ENCODE measurements around the gene NGFR. TPM values are rescaled to one million over a fixed set of nuclear protein-coding genes. Genes with fewer than 3 reads are reported as not detected.

Gene NGFR
- polyA plus RNA-seq, 3 donors, result 2.6 to 8.2 (median 5.4) TPM

GRCh38 chr17:49557312-49558024, 62.4 kb downstream of the NGFR start:
- DNase-seq, result peak; percentile 30

Other genes starting within 250 kb of the NGFR start
- gene ZNF652, start 133.0 kb upstream of the NGFR start, polyA plus RNA-seq (ENCODE audit: insufficient read length in 3 of 3), result 10 to 100 TPM; 24.1 to 32.7 (median 29.8) TPM
- 100 to 1,000 TPM; 231 to 273 (median 243) TPM for gene PHB1, start 80.4 kb upstream of the NGFR start, polyA plus RNA-seq (ENCODE audit: insufficient read length in 3 of 3)
- 1 to 10 TPM in 2 of 3 donors, under 1 TPM in 1; 0.87 to 1.2 (median 1.2) TPM for gene NXPH3, start 80.6 kb downstream of the NGFR start, polyA plus RNA-seq (ENCODE audit: insufficient read length in 3 of 3)
- gene SPOP, start 182.8 kb downstream of the NGFR start, polyA plus RNA-seq (ENCODE audit: insufficient read length in 3 of 3), result 10 to 100 TPM; 60.0 to 68.6 (median 66.1) TPM
- 10 to 100 TPM; 76.5 to 78.4 (median 77.5) TPM for gene SLC35B1, start 212.7 kb downstream of the NGFR start, polyA plus RNA-seq (ENCODE audit: insufficient read length in 3 of 3)

All from renal pelvis (tissue), 4 donors.